Upper lobe of left lung (tissue), 4 donors: Measurements from ENCODE around the gene HP.
A peak's percentile ranks its signal among the peaks of the same experiment; 100 is the strongest.

Source experiments
- CTCF ChIP-seq, 6 experiments: fragments of 450-650 bp in 4 of 6; fragments of 200-600 bp in 2 of 6; sonication (generic) in 2 of 6; IDR thresholded peaks; one replicate each; pipeline ENCODE4 v1.5.1; 2016 to 2019; ENCODE audit warnings: antibody characterized with exemption in 6 of 6
- POLR2A ChIP-seq, 4 donors: fragments of 450-650 bp; IDR thresholded peaks; one replicate each; pipeline ENCODE4 v1.5.1; 2016 to 2017; ENCODE audit warnings: antibody characterized with exemption in 4 of 4, mild to moderate bottlenecking in 2 of 4

DNA sequence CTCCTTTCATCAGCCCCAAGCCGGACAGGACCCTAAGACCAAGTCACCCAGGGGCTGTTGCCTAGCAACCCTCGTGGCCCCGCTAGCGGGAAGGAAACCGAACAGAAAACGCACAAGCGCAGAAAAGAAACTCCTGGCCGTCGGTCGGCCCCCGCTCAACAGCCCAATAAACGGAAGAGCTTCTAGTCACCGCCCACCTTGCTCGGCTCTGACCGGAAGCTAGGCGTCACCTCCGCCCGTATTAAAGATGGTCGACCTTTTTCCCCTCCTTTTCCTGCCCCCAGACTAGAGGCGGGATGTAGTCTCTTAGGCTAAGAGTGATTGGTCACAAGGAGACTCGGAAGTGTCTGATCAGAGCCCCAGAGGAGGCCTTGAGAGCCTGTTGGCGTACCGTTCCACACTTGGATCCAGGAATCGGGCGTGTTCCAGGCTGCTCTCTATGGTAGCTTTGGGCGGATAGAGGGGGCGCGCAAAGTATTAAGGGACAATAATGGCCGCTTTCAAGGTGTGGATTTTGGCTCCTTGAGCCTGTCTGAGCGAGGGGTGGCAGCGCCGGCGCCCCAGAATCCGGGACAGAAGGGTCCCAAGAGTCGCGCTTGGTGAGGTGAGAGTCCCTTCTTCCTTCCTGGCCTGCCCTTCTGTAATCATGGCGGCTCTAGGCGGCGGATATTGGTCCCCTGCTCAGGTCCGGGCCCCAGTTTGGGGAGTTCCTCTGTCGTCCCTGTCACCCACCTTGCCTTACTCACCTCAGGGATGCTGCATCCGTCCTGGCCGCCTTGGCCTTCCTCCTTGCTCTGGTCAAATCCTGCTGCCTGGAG lies 39.4 kb downstream of the HP start, which contains the start of the genes DHX38 and TXNL4B:
- peak in 3 of 4 donors; percentile 65 to 86 (median 82) for TF ChIP-seq POLR2A (IDR thresholded peaks at IDR 0.05)
- TF ChIP-seq CTCF (IDR thresholded peaks at IDR 0.05): peak in 1 of 6 experiments; percentile 8
